Osteocyte (in vitro differentiated cells): ENCODE results near the gene CPN1. TPM values are rescaled to one million over a fixed set of nuclear protein-coding genes. Genes with fewer than 3 reads are reported as not detected.

ENCODE experiments used
- DNase-seq: peaks from one replicate; pipeline ENCODE4 v3.0.0; 2021; ENCODE audit warnings: mixed read lengths; ENCODE audit not compliant: unreplicated experiment; ENCODE audit errors: extremely low spot score
- H3K27ac Mint-ChIP-seq: one replicate; pipeline ENCODE4 v1.8.0; 2021; ENCODE audit warnings: mild to moderate bottlenecking, mixed read lengths; ENCODE audit not compliant: unreplicated experiment
- H3K27me3 Mint-ChIP-seq: one replicate; pipeline ENCODE4 v1.8.0; 2021; ENCODE audit warnings: mixed read lengths; ENCODE audit not compliant: unreplicated experiment
- H3K36me3 Mint-ChIP-seq: one replicate; pipeline ENCODE4 v1.8.0; 2021; ENCODE audit warnings: mixed read lengths; ENCODE audit not compliant: unreplicated experiment
- H3K4me1 Mint-ChIP-seq: one replicate; pipeline ENCODE4 v1.8.0; 2021; ENCODE audit warnings: mixed read lengths; ENCODE audit not compliant: unreplicated experiment
- H3K4me3 Mint-ChIP-seq: one replicate; pipeline ENCODE4 v1.8.0; 2021; ENCODE audit warnings: mild to moderate bottlenecking, moderate library complexity, mixed read lengths; ENCODE audit not compliant: unreplicated experiment
- H3K9me3 Mint-ChIP-seq: one replicate; pipeline ENCODE4 v1.8.0; 2021; ENCODE audit warnings: mixed read lengths; ENCODE audit not compliant: unreplicated experiment
- CTCF ChIP-seq: fragments of 200-600 bp; sonication (generic); IDR thresholded peaks from 2 replicates; pipeline ENCODE4 v1.5.0; 2021; ENCODE audit warnings: antibody characterized with exemption, mild to moderate bottlenecking, moderate library complexity
- total RNA-seq: library from RNA; stranded (reverse); gene quantifications from 2 replicates; pipeline ENCODE4 v1.2.1, GENCODE V29; 2021

The CPN1 gene
- total RNA-seq, 1 donor from 2014 or later: not detected

DNA sequence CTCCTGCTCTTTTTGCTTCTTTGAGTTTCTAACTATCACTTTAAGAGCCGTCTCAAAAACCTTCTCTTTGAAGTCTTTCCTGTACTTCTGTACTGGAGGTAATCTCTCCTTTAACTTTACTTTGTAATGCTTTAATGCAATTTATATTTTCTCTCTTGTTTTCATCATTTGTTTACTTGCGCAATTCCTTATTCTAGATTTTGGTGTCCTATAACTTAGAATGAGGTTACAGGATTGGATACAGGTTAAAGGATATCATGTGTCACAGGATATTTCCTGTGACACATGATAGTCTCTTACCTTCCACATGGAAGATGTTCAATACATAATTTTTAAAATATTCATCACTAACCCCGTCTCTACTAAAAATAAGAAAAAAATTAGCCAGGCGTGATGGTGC, 42.4 kb upstream of the CPN1 start:
- H3K9me3 Mint-ChIP-seq: no peaks in the 10 kb centered on the region
- peaks cover 44% of the 10 kb centered on the region for H3K27me3 Mint-ChIP-seq
- H3K4me1 Mint-ChIP-seq: no peaks in the 10 kb centered on the region
- no peak for DNase-seq
- H3K36me3 Mint-ChIP-seq: no peaks in the 10 kb centered on the region
- no peak overlapping the region for H3K27ac Mint-ChIP-seq
- no peak for TF ChIP-seq CTCF
- H3K4me3 Mint-ChIP-seq: no peak overlapping the region

DNA sequence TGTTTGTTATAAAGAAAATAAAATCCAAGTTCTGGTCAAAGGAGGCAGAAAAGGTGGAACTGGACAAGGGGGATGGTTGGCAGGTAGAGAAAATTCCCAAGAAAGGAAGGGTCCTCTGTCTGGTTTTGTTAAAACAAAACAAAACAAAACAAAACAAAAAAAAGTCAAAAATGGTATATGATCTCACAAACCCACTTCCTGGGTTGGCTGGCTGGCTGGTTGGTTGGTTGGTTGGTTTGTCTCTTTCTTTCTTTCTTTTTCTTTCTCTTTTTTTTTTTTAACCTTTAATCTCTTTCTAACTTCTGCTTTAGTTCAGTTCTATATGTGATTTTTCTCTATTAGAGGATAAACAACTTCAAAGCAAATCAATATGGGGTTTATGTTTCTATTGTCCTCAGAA, 41.1 kb upstream of the CPN1 start:
- no peak overlapping the region for H3K27ac Mint-ChIP-seq
- no peak overlapping the region for H3K4me3 Mint-ChIP-seq
- H3K36me3 Mint-ChIP-seq: no peaks in the 10 kb centered on the region
- peaks cover 36% of the 10 kb centered on the region for H3K27me3 Mint-ChIP-seq
- DNase-seq: no peak
- no peaks in the 10 kb centered on the region for H3K4me1 Mint-ChIP-seq
- H3K9me3 Mint-ChIP-seq: no peaks in the 10 kb centered on the region
- no peak for TF ChIP-seq CTCF

GRCh38 chr10:100120550-100120949, 38.9 kb upstream of the CPN1 start:
- H3K27ac Mint-ChIP-seq: no peak overlapping the region
- H3K9me3 Mint-ChIP-seq: no peaks in the 10 kb centered on the region
- no peak for TF ChIP-seq CTCF
- H3K4me1 Mint-ChIP-seq: no peaks in the 10 kb centered on the region
- H3K36me3 Mint-ChIP-seq: no peaks in the 10 kb centered on the region
- peaks cover 29% of the 10 kb centered on the region for H3K27me3 Mint-ChIP-seq
- no peak overlapping the region for H3K4me3 Mint-ChIP-seq
- DNase-seq: no peak

- DNase-seq: no peak
- Mint-ChIP-seq H3K4me3 (no peak overlapping the region), H3K27me3 (peaks cover 22% of the 10 kb centered on the region), H3K4me1 (no peaks in the 10 kb centered on the region), H3K27ac (no peak overlapping the region), H3K36me3 (no peaks in the 10 kb centered on the region), H3K9me3 (no peaks in the 10 kb centered on the region)
- TF ChIP-seq CTCF: no peak
Observed at GRCh38 chr10:100119726-100120125, 38.1 kb upstream of the CPN1 start.

- peaks cover 19% of the 10 kb centered on the region for H3K27me3 Mint-ChIP-seq
- no peaks in the 10 kb centered on the region for H3K36me3 Mint-ChIP-seq
- DNase-seq: no peak
- H3K9me3 Mint-ChIP-seq: no peaks in the 10 kb centered on the region
- H3K4me1 Mint-ChIP-seq: no peaks in the 10 kb centered on the region
- H3K27ac Mint-ChIP-seq: no peak overlapping the region
- no peak overlapping the region for H3K4me3 Mint-ChIP-seq
- no peak for TF ChIP-seq CTCF
Observed at GRCh38 chr10:100114976-100115770, 33.5 kb upstream of the CPN1 start.
